Stimulated activated naive CD8-positive, alpha-beta T cell treated with anti-CD3 and anti-CD28 coated beads, Interleukin-15, Interleukin-2, amounts not matched to agents 100 ng/mL and 50 ng/mL, for 24 hours (primary cell): ENCODE measurements around the gene KLK6.
"Not testable (repeated sequence)": the region's sequence is repeated elsewhere in the genome, so short reads cannot be mapped to it uniquely, and the experiment has no call there.

Experiments
- H3K27ac Mint-ChIP-seq: one replicate; pipeline ENCODE4 v1.8.0; 2021; ENCODE audit warnings: mild to moderate bottlenecking, mixed read lengths
- H3K27me3 Mint-ChIP-seq: one replicate; pipeline ENCODE4 v1.8.0; 2021; ENCODE audit warnings: mixed read lengths
- H3K36me3 Mint-ChIP-seq: one replicate; pipeline ENCODE4 v1.8.0; 2021; ENCODE audit warnings: low read depth, mixed read lengths
- H3K4me1 Mint-ChIP-seq: one replicate; pipeline ENCODE4 v1.8.0; 2021; ENCODE audit warnings: low read depth, mixed read lengths
- H3K4me3 Mint-ChIP-seq: one replicate; pipeline ENCODE4 v1.8.0; 2021; ENCODE audit warnings: mild to moderate bottlenecking, mixed read lengths
- H3K9me3 Mint-ChIP-seq: one replicate; pipeline ENCODE4 v1.8.0; 2021; ENCODE audit warnings: mixed read lengths

The KLK6 gene

DNA sequence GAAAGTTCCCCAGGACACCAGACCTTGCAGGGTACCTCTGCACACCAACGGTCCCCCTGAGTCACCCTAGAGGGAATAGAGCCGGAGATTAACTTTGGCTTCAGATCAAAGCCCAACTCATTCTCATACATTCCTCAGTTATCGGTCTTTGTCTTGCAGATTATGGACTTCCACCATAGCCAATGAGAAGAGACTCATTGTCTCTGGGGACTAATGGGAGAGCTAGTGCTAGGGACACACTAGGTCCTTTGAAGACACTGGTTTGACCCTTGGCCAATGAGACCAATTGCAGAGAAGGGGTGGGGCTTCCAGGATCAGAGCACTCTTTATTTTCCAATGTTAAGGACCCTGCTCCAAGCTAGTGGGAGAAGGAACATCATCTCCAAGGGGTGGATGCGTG is 8.2 kb upstream of the KLK6 start:
- Mint-ChIP-seq H3K27me3 (peaks cover 39% of the 10 kb centered on the region), H3K27ac (no peak overlapping the region), H3K4me1 (no peaks in the 10 kb centered on the region), H3K4me3 (no peak overlapping the region), H3K36me3 (no peaks in the 10 kb centered on the region), H3K9me3 (no peaks in the 10 kb centered on the region)

DNA sequence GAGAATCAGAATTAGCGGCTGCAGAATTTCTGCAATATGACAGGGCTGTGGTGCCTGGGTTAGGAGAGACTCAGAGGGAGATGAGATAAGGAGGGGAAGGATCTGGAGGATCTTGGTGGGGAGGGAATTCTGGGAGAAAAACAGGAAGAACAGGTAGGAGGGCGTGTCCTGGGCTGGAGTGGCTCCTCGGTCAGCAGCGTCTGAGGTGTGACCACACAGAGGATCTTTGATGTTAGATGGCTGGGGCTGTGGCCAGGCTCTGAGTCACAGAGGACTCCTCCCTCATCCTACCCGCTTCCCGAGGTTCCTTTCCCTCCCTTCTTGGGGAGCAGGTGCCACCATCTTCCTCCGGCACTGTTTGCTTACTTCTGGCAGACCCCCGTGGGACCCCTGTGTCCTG is 6.4 kb upstream of the KLK6 start:
- Mint-ChIP-seq H3K4me3 (no peak overlapping the region), H3K27me3 (peaks cover 40% of the 10 kb centered on the region), H3K9me3 (no peaks in the 10 kb centered on the region), H3K4me1 (no peaks in the 10 kb centered on the region), H3K27ac (no peak overlapping the region), H3K36me3 (no peaks in the 10 kb centered on the region)

DNA sequence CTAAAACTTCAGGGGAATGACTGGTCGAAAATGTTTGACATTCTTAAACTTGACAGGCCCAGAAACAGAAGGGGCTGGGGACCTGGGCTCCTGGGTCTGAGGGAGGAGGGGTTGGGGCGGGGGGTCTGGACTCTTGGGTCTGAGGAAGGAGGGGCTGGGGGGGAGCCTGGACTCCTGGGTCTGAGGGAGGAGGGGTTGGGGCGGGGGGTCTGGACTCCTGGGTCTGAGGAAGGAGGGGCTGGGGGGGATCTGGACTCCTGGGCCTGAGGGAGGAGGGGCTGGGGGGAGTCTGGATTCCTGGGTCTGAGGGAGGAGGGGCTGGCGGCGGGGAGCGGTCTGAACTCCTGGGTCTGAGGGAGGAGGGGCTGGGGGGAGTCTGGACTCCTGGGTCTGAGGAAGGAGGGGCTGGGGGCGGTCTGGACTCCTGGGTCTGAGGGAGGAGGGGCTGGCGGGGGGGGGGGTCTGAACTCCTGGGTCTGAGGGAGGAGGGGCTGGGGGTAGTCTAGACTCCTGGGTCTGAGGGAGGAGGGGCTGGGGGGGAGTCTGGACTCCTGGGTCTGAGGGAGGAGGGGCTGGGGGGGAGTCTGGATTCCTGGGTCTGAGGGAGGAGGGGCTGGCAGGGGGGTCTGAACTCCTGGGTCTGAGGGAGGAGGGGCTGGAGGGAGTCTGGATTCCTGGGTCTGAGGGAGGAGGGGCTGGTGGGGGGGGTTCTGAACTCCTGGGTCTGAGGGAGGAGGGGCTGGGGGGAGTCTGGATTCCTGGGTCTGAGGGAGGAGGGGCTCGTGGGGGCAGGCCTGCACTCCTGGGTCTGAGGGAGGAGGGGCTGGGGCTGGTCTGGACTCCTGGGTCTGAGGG is 5.5 kb upstream of the KLK6 start:
- H3K4me3 Mint-ChIP-seq = no peak overlapping the region
- H3K4me1 Mint-ChIP-seq = no peaks in the 10 kb centered on the region
- H3K27me3 Mint-ChIP-seq = peaks cover 45% of the 10 kb centered on the region
- H3K36me3 Mint-ChIP-seq = no peaks in the 10 kb centered on the region
- H3K9me3 Mint-ChIP-seq = no peaks in the 10 kb centered on the region
- H3K27ac Mint-ChIP-seq = no peak overlapping the region

DNA sequence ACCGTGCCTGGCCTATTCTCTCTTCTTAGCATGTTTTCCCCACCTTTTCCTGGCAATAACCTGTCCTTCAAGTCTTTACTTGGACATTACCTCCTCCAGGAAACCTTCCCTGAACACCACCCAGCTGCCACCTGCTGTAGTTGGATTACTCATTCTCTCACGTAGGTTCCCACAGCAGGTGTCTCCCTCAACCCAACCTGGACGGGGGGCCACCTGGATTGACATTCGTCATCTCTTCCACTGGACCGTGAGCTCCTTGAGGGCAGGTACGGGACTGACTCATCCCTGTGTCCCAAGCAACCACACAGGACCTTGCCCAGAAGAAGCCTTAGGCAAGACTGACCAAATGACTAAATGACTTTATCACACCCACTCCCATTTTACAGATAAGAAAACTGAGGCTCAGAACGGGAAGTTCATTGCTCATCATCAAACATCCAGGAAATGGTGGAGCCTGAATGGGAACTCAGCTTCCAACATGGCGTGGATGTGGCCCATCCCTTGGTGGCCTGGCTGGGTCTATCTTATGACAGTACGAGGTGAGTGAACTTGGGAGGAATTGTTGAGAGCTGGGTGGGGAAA is 3.5 kb upstream of the KLK6 start:
- H3K27me3 Mint-ChIP-seq = peaks cover 45% of the 10 kb centered on the region
- H3K9me3 Mint-ChIP-seq = no peaks in the 10 kb centered on the region
- H3K36me3 Mint-ChIP-seq = no peaks in the 10 kb centered on the region
- H3K4me1 Mint-ChIP-seq = no peaks in the 10 kb centered on the region
- H3K27ac Mint-ChIP-seq = no peak overlapping the region
- H3K4me3 Mint-ChIP-seq = no peak overlapping the region

DNA sequence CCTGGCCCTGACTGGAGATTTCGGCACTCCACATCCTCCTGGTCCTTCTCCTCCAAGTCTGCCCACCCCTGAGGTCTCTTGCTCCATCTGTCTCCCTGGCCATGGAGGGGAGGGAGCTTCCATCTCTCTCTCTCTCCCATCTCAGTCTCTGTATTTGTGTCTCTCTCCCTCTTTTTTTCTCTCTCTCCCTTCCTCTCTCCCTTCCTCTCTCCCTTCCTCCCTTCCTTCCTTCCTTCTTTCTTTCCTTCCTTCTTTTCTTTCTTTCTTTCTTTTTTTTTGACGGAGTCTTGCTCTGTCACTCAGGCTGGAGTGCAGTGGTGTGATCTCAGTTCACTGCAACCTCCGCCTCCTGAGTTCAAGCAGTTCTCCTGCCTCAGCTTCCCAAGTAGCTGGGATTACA is 419 bp upstream of the KLK6 start:
- H3K9me3 Mint-ChIP-seq, H3K4me1 Mint-ChIP-seq, H3K27ac Mint-ChIP-seq, H3K36me3 Mint-ChIP-seq, H3K4me3 Mint-ChIP-seq: not testable (repeated sequence)
- H3K27me3 Mint-ChIP-seq = peaks cover 37% of the 10 kb centered on the region

DNA sequence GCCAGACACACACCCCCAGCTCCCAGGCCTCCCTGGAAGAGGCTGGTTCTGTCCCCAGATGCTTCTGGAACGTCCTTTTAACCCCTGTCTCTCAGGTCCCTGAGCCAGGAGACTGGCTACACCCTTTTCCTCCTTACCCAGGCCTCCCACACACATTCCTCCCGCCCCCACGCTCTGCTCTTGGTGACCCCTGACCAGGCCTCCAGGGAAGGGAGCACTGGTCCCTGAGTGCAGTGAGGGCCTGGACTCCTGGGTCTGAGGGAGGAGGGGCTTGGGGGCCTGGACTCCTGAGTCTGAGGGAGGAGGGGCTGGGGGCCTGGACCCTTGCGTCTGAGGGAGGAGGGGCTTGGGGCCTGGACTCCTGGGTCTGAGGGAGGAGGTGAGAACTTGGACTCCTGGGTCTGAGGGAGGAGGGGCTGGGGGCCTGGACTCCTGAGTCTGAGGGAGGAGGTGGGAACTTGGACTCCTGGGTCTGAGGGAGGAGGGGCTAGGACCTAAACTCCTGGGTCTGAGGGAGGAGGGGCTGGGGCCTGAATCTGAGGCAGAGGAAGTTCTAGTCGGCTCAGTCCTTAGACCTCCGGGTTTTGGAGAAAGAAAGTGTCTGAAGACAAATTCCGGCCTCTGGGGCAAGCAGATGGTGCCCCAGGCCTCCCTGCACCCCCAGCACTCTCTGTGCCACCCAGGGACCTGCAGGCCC is 527 bp downstream of the KLK6 start:
- Mint-ChIP-seq H3K4me1 (no peaks in the 10 kb centered on the region), H3K4me3 (no peak overlapping the region), H3K9me3 (no peaks in the 10 kb centered on the region), H3K27me3 (peaks cover 34% of the 10 kb centered on the region), H3K36me3 (no peaks in the 10 kb centered on the region), H3K27ac (no peak overlapping the region)

DNA sequence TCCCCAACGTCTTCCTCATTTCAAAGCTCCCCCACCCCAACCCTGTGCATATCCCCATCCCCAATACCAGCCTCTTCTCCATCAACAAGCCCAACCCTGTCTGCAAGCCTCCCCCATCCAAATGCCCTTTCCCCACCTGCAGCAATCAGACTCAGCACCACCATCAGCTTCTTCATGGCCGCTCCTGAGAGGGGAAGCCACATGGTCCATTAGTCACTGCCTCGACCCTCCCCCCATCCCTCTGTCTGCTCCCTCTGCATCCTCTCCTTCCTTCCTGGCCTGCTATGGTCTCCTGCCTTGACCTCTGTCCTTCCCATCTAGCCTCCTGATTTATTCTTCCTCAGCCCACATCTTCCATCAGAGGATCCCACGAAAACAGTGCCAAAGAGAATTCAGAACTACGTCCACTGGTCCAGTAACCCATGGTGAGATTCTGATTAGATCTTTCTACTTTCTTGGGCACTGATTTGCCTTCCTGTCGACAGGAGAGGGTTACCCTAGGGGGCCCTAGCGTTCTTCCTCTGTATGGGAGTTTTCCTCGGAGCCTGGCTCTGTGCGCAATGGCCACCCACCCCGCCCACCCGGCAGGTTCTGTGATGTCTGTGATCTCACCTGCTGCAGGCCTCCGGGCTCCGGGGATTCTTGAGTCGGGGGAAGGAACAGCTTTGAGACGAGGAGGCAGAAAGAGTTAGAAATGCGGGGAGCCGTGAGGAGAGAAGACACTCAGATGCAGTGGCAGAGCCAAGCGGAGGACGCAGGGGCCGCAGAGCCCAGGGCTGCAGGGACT is 1.3 kb downstream of the KLK6 start:
- Mint-ChIP-seq H3K4me1 (no peaks in the 10 kb centered on the region), H3K27me3 (peaks cover 31% of the 10 kb centered on the region), H3K36me3 (no peaks in the 10 kb centered on the region), H3K4me3 (no peak overlapping the region), H3K27ac (no peak overlapping the region), H3K9me3 (no peaks in the 10 kb centered on the region)

DNA sequence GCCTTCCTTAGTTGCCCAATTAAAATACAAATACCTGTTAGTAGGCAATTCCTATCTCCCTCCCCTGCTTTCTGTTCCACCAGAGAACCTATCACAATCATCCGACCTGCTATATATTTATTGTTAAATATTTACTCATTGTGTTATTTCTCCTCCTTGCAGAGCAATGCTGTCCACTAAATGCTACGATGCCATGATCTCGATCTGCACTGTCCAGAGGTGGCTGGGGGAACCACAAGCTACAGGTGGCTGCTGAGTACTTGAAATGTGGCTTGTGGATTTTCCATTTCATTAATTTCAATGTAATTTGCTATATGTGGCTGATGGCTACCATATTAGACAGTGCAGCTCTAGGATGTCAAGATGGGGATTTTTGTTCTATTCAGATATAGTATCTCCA is 5.1 kb downstream of the KLK6 start:
- no peaks in the 10 kb centered on the region for H3K4me1 Mint-ChIP-seq
- peaks cover 18% of the 10 kb centered on the region for H3K27me3 Mint-ChIP-seq
- H3K36me3 Mint-ChIP-seq = no peaks in the 10 kb centered on the region
- H3K9me3 Mint-ChIP-seq = peaks cover 18% of the 10 kb centered on the region
- H3K4me3 Mint-ChIP-seq = no peak overlapping the region
- H3K27ac Mint-ChIP-seq = no peak overlapping the region

DNA sequence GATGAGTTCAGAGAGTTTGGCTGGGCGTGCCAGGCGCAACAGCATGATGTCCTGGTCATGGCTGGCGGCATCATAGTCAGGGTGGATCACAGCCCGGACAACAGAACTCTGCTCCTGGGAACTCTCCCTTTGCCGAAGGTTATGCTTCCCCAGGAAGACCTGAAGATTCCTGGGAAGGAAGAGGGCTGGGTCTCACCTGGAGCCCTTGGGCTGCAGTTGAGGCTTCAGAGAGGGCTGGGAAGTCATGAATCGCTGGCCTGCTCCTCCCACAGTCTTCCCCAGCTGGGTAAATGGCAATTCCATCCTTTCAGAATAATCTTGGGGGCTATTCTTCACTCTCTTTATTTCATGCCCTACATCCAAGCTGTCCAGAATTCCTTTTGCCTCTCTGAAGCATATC is 6.0 kb downstream of the KLK6 start:
- no peak overlapping the region for H3K4me3 Mint-ChIP-seq
- H3K27ac Mint-ChIP-seq = no peak overlapping the region
- no peaks in the 10 kb centered on the region for H3K36me3 Mint-ChIP-seq
- peaks cover 19% of the 10 kb centered on the region for H3K9me3 Mint-ChIP-seq
- peaks cover 25% of the 10 kb centered on the region for H3K27me3 Mint-ChIP-seq
- H3K4me1 Mint-ChIP-seq = no peaks in the 10 kb centered on the region

DNA sequence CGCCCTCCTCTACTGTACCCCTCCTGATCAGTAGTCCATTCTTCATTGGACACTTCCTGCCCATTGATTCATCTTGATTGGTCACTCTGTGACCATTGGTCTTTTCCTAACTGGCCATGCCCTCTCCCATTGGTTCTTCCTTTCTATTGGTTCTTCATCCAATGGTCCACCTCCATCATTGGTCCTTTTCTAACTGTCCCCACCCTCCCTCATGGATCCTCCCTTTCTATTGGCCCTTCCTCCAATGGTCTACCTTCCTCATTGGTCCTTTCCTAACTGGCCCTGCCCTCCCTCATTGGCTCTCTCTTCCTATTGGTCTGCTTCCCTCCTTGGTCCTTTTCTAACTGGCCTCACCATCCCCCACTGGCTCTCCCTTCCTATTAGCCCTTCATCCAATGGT is 7.1 kb downstream of the KLK6 start:
- no peaks in the 10 kb centered on the region for H3K4me1 Mint-ChIP-seq
- peaks cover 19% of the 10 kb centered on the region for H3K9me3 Mint-ChIP-seq
- H3K36me3 Mint-ChIP-seq = no peaks in the 10 kb centered on the region
- peaks cover 25% of the 10 kb centered on the region for H3K27me3 Mint-ChIP-seq
- no peak overlapping the region for H3K27ac Mint-ChIP-seq
- no peak overlapping the region for H3K4me3 Mint-ChIP-seq

DNA sequence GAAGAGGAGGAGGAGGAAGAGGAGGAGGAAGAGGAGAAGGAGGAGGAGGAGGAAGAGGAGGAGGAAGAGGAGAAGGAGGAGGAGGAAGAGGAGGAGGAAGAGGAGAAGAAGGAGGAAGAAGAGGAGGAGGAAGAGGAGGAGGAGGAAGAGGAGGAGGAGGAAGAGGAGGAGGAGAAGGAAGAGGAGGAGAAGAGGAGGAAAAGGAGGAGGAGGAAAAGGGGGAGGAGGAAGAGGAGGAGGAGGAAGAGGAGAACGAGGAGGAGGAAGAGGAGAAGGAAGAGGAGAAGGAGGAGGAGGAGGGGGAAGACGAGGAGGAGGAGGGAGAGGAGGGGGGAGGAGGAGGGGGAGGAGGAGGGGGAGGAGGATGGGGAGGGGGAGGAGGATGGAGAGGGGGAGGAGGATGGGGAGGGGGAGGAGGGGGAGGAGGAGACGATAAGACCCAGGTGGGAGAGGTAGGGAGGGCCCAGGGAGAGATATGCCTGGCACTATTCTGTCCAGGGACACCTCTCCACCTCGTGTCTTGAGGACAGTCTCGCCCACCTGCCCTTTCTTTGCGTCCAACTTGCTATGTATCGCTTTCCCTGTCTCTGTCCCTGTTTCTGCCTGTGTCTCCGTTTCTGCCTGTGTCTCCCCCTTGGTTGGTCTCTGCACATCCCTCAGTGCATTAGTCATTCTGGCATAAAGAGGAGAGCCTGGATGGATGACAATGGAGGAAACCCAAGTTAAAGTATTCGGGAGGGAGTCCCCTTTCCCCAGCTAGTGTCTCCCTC is 9.5 kb downstream of the KLK6 start:
- no peaks in the 10 kb centered on the region for H3K36me3 Mint-ChIP-seq
- no peak overlapping the region for H3K4me3 Mint-ChIP-seq
- H3K9me3 Mint-ChIP-seq = peaks cover 19% of the 10 kb centered on the region
- H3K4me1 Mint-ChIP-seq = no peaks in the 10 kb centered on the region
- no peak overlapping the region for H3K27ac Mint-ChIP-seq
- peaks cover 23% of the 10 kb centered on the region for H3K27me3 Mint-ChIP-seq

DNA sequence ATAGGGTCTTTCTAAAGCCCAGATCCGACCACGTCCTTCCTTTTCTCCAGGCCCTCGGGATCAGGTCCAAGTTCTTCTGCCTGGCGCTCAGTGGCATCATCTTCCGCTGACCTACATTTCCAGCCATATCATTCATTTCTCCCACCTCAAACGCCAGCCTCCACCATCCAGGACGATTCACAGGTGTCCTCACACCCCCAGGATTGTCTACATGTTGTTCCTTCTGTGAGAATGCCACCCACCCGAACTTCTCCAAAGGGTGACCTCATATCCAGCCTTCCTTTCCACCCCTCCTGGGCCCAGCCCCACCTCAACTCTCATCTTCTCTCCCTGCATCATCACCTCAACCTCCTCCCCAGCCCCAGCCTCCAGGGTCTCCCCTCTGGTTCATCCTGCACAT is 11.8 kb downstream of the KLK6 start:
- peaks cover 15% of the 10 kb centered on the region for H3K9me3 Mint-ChIP-seq
- H3K4me1 Mint-ChIP-seq = no peaks in the 10 kb centered on the region
- H3K27me3 Mint-ChIP-seq = peaks cover 30% of the 10 kb centered on the region
- no peaks in the 10 kb centered on the region for H3K36me3 Mint-ChIP-seq
- H3K27ac Mint-ChIP-seq = no peak overlapping the region
- H3K4me3 Mint-ChIP-seq = no peak overlapping the region

DNA sequence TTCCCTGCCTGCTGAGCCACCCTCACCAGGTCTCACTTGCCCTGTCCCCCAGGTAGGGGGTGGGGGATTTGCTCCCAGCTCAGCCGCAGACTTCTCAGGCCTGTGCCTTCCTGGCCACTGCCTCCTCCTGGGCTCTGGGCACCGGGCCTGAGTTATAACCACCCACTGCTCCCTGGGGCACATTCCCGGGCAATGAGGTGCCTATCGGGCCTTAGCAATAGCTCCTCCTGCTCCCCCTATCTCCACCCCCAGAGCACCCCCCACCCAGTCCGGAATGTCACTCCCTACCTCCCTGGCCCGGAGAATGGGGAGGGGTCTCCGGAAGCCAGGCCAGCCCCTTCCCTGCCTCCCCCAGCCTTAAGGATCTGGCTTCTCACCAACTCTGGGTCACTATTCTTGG is 16.5 kb downstream of the KLK6 start, which contains the start of gene KLK5:
KLK5 (minus strand) TSS at position 129 of the 400 bp plus-strand sequence. CDS start 381 bp downstream, outside the sequence.
- Mint-ChIP-seq H3K27me3 (peaks cover 24% of the 10 kb centered on the region), H3K4me1 (no peaks in the 10 kb centered on the region), H3K4me3 (no peak within 1 kb of the TSS), H3K9me3 (no peaks in the 10 kb centered on the region), H3K27ac (no peak within 1 kb of the TSS), H3K36me3 (no peaks in the 10 kb centered on the region)

DNA sequence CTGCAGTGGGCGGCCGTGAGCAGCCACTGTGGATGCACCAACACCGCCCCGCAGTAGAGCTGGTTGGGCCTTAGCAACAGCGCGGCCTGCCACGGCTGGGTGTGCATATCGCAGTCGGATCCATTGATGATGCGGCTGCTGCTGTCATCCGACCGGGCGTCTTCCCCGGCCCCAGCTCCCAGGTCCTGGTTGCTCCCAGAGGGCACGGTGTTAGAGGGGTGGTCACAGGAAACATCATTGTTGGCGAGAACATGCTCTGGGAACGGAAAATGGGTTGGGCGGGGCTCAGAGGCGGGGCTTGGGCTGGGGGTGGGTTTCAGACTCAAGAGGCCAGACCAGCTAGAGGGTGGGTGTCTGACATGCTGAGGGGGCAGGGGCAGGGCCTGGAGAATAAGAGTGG is 19.5 kb downstream of the KLK6 start:
- no peak overlapping the region for H3K27ac Mint-ChIP-seq
- H3K9me3 Mint-ChIP-seq = no peaks in the 10 kb centered on the region
- no peak overlapping the region for H3K4me3 Mint-ChIP-seq
- peaks cover 24% of the 10 kb centered on the region for H3K27me3 Mint-ChIP-seq
- H3K36me3 Mint-ChIP-seq = no peaks in the 10 kb centered on the region
- H3K4me1 Mint-ChIP-seq = no peaks in the 10 kb centered on the region
